Measurements from ENCODE around the gene PRAC2.

The PRAC2 gene

DNA sequence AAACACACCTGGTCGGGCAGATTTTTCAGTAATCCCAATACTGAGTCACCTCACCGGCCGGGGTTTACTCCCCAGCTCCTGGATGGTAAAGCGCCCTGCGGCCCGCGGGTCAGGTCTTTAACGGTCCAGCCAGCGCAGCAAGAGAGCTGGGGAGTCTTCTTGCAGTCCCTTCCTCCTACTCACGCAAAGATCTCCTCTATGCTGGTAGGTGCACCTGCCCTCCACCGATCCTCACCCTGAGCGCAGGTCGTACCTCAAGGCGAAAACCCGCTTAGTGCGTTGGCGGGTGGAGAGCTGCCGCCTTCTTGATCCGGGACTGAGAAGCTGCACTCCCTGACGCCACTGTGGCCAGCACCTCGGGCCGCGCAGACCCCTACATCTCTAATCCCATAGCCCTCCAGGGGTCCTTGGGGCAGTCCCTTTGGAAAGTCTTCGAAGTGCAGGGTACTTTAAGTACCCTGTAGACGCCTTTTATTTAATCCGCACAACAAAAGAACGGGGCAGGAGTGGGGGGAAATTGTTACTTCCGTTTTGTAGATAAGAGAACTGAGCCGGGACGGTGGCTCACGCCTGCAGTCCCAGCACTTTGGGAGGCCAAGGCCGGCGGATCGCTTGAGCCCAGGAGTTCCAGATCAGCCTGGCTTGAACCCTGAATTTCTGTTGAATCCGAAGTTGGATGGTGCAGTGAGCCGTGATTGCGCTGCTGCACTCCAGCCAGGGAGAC lies 16.0 kb downstream of the PRAC2 start:
- H3K4me3 ChIP-seq (ENCODE audit: low read length): no peak overlapping the region
- H3K9me3 ChIP-seq (ENCODE audit: control insufficient read depth, insufficient read depth, low read length): no peaks in the 10 kb centered on the region
- no peak overlapping the region for H3K4me2 ChIP-seq (ENCODE audit: low read length)
- no peaks in the 10 kb centered on the region for H3K79me2 ChIP-seq (ENCODE audit: control insufficient read depth, low read length)
- no peaks in the 10 kb centered on the region for H3K9me2 ChIP-seq (replicated peaks; ENCODE audit: control insufficient read depth, low read length)
- H3K36me3 ChIP-seq (ENCODE audit: control insufficient read depth, low read length): no peaks in the 10 kb centered on the region
- H4K20me1 ChIP-seq (ENCODE audit: control insufficient read depth, insufficient read depth, low read depth, low read length): no peaks in the 10 kb centered on the region
- peaks cover 66% of the 10 kb centered on the region for H3K27me3 ChIP-seq (ENCODE audit: control insufficient read depth, low read length)
- H3F3A ChIP-seq (ENCODE audit: control insufficient read depth, insufficient read depth): no peaks in the 10 kb centered on the region
- no peak overlapping the region for H3K27ac ChIP-seq (ENCODE audit: low read depth, low read length)
- H3K4me1 ChIP-seq (ENCODE audit: control insufficient read depth, low read length): no peaks in the 10 kb centered on the region
- no peak for TF ChIP-seq EZH2phosphoT487 (IDR thresholded peaks at IDR 0.05; ENCODE audit: borderline replicate concordance, low read length)
- TF ChIP-seq, protein P1, sequence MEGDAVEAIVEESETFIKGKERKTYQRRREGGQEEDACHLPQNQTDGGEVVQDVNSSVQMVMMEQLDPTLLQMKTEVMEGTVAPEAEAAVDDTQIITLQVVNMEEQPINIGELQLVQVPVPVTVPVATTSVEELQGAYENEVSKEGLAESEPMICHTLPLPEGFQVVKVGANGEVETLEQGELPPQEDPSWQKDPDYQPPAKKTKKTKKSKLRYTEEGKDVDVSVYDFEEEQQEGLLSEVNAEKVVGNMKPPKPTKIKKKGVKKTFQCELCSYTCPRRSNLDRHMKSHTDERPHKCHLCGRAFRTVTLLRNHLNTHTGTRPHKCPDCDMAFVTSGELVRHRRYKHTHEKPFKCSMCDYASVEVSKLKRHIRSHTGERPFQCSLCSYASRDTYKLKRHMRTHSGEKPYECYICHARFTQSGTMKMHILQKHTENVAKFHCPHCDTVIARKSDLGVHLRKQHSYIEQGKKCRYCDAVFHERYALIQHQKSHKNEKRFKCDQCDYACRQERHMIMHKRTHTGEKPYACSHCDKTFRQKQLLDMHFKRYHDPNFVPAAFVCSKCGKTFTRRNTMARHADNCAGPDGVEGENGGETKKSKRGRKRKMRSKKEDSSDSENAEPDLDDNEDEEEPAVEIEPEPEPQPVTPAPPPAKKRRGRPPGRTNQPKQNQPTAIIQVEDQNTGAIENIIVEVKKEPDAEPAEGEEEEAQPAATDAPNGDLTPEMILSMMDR (IDR thresholded peaks at IDR 0.05; ENCODE audit: low read depth, low read length, poor library complexity, severe bottlenecking): no peak

DNA sequence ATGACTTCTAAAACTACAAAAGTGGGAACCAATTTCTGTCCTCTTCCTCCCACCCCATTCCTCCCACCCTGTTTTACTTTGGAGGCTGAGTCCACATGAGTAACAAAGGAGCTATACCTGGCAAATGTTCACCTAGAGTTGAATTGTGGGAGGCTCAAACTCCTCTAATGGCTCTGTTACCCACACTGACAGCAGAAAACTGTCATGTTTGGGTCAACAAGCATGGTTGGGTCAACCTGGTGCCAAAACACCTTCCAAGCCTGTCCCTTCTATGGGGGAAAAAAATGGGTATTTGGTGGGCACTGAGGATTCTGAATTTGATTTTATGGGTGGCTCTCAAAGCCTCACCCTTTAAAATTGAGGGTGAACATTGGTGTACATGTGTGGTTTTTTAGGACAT lies 17.6 kb downstream of the PRAC2 start:
- Histone ChIP-seq H3K79me2 (ENCODE audit: control insufficient read depth, low read length) (no peaks in the 10 kb centered on the region), H3K4me3 (ENCODE audit: low read length) (no peak overlapping the region), H3K27me3 (ENCODE audit: control insufficient read depth, low read length) (peaks cover 62% of the 10 kb centered on the region), H3F3A (ENCODE audit: control insufficient read depth, insufficient read depth) (no peaks in the 10 kb centered on the region), H3K4me2 (ENCODE audit: low read length) (no peak overlapping the region), H3K27ac (ENCODE audit: low read depth, low read length) (no peak overlapping the region), H3K9me3 (ENCODE audit: control insufficient read depth, insufficient read depth, low read length) (no peaks in the 10 kb centered on the region), H3K4me1 (ENCODE audit: control insufficient read depth, low read length) (no peaks in the 10 kb centered on the region), H3K36me3 (ENCODE audit: control insufficient read depth, low read length) (no peaks in the 10 kb centered on the region), H4K20me1 (ENCODE audit: control insufficient read depth, insufficient read depth, low read depth, low read length) (no peaks in the 10 kb centered on the region), H3K9me2 (replicated peaks; ENCODE audit: control insufficient read depth, low read length) (no peaks in the 10 kb centered on the region)
- TF ChIP-seq EZH2phosphoT487 (IDR thresholded peaks at IDR 0.05; ENCODE audit: borderline replicate concordance, low read length): no peak
- TF ChIP-seq, protein P1 (IDR thresholded peaks at IDR 0.05; ENCODE audit: low read depth, low read length, poor library complexity, severe bottlenecking): no peak

DNA sequence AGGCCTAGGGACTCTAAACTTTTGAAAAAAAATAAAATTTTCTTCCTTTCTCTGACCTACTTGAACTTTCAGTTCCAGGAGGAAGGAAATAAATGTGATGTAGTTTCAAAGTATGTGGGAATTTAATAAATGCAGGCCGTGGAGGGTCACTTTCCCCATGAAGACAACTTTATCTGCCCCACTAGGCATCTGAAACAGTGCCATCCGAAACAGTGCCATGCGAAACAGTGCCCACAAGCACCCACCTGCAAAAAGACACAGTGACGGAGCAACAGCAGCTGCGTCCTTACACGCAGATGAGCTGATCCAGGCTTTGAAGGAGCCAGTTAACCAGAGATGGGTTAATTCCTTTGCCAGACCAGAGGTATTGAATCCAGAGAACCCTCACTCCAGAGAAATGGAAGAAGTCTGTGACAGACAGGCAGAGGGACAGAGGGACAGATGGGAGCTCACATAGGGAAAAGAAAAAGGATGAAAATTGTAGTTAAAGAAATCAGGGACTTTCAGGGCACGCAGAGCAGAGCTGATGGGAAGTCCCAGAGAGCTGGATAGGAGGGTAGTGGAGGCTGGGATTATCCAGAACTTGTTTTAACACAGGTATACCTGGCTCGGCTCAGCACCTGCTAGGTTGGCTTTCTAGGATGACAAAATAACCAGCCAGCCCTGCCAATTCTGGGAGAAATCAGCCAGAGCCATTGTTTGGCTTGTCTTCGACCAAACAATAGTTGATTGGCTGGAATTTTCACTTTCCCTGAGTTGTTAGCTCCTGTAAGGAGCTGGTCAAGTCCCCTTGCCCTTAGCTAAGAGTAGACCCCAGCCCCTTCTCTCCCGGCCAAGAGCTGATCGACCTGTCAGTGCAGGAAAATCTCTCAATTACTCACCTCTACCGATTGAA lies 22.6 kb downstream of the PRAC2 start:
- TF ChIP-seq, protein P1 (IDR thresholded peaks at IDR 0.05; ENCODE audit: low read depth, low read length, poor library complexity, severe bottlenecking): no peak
- TF ChIP-seq EZH2phosphoT487 (IDR thresholded peaks at IDR 0.05; ENCODE audit: borderline replicate concordance, low read length): no peak
- Histone ChIP-seq H3K27me3 (ENCODE audit: control insufficient read depth, low read length) (peaks cover 70% of the 10 kb centered on the region), H3K4me2 (ENCODE audit: low read length) (no peak overlapping the region)

More for the DNA sequence above, 22.6 kb downstream of the PRAC2 start:
- no peaks in the 10 kb centered on the region for H4K20me1 ChIP-seq (ENCODE audit: control insufficient read depth, insufficient read depth, low read depth, low read length)
- H3K4me3 ChIP-seq (ENCODE audit: low read length): no peak overlapping the region
- H3K79me2 ChIP-seq (ENCODE audit: control insufficient read depth, low read length): no peaks in the 10 kb centered on the region
- H3F3A ChIP-seq (ENCODE audit: control insufficient read depth, insufficient read depth): no peaks in the 10 kb centered on the region
- no peaks in the 10 kb centered on the region for H3K4me1 ChIP-seq (ENCODE audit: control insufficient read depth, low read length)
- no peak overlapping the region for H3K27ac ChIP-seq (ENCODE audit: low read depth, low read length)
- no peaks in the 10 kb centered on the region for H3K9me2 ChIP-seq (replicated peaks; ENCODE audit: control insufficient read depth, low read length)
- no peaks in the 10 kb centered on the region for H3K9me3 ChIP-seq (ENCODE audit: control insufficient read depth, insufficient read depth, low read length)
- H3K36me3 ChIP-seq (ENCODE audit: control insufficient read depth, low read length): no peaks in the 10 kb centered on the region

Measured in DOHH2 (cell line).